NCI-H345 (cell line): ENCODE data around the gene USP19.

ENCODE experiments used
- DNase-seq: peaks from one replicate; lab custom pipeline; 2025; lab: John Stamatoyannopoulos, UW

Gene USP19

GRCh38 chr3:49120438-49121131 is at the start of gene USP19:
TSS of gene USP19 (minus strand) at chr3:49120823. CDS start at chr3:49119145, 1,678 bp downstream.
- DNase-seq: peak; percentile 91

DNA sequence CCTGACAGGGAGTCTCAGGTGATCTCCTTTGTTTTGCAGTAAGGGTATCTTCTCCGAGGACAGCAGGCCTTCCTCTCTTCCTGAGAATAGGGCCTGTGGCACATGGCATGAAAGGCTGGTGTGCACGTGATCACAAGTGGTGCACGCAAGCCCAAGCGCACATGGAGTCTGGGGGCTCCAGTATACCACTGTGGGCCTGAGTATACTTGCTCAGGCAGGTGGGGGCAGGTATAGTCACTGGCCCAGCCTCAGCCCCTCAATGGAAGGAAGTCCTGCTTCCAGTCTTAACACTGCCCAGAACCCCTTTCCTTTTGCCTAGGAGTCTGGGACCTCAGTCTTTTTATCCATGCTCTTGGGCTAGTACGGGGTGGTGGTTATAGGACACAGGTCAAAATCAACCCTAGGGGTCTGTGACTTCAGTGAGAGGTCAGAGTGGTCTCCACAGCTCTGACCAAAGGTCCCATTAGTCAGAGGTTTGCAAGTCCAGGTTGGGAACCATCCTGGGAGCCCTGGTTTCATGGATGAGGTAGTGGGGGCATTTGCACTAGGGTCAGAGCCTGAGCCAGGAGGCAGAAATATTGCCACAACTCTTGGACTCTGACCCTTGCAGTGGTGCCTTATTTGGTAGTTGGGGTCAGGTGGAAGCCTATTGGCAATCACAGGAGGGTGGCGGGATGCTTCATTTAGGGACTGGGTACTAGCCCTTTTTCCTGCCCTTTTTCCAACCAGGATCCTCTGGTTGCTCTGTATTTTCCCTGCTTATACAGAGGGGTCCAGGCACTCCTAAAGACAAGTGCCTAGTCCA is 46.3 kb upstream of the USP19 start:
- DNase-seq: no peak

- peak; percentile 69 for DNase-seq
Observed at GRCh38 chr3:49165771-49166751, 45.4 kb upstream of the USP19 start, which contains the start of gene CCDC71. TSS of gene CCDC71 (minus strand) at chr3:49166331. CDS start at chr3:49164208, 2,123 bp downstream.

- DNase-seq: no peak
Observed at GRCh38 chr3:49164983-49165720, 44.5 kb upstream of the USP19 start.

GRCh38 chr3:49163609-49164008 is 43.0 kb upstream of the USP19 start:
- DNase-seq: no peak

DNA sequence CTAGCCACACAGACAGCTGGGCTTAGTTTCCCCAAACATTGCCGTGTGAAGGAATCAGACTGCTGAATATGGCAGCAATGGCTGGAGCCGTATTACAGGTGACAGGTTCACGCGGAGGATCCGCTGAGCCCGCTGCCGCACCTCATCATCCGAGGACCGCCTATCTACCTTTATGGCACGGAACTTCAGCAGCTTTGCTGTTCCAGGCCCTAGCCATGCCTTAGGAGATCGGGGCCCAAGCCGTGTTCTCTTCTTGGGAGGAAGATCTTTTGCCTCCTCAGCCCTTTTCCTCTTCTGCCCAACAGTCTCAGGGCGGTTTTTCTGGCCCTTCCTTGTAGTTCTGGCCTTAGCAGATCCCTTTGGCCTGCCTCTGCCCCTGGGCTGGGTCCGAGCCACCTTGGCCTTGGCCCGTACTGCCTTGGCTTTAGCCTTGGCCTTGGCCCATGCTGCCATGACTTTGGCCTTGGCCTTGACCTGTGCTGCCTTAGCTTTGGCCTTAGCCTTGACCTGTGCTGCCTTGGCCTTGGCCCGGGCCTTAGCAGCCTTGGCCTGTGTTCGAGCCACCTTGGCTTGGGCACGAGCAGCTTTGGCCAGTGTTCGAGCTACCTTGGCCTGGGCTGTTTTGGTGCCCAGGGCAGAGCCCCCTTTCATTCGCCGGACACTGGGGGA is 42.3 kb upstream of the USP19 start:
- no peak for DNase-seq

- DNase-seq: no peak
Observed at GRCh38 chr3:49161808-49162530, 41.3 kb upstream of the USP19 start.

GRCh38 chr3:49161197-49161596 is 40.6 kb upstream of the USP19 start:
- DNase-seq: no peak

GRCh38 chr3:49158792-49159191 is 38.2 kb upstream of the USP19 start:
- DNase-seq: no peak

GRCh38 chr3:49158103-49158709 is 37.6 kb upstream of the USP19 start:
- no peak for DNase-seq

- DNase-seq: no peak
Observed at GRCh38 chr3:49157289-49157688, 36.7 kb upstream of the USP19 start.

DNA sequence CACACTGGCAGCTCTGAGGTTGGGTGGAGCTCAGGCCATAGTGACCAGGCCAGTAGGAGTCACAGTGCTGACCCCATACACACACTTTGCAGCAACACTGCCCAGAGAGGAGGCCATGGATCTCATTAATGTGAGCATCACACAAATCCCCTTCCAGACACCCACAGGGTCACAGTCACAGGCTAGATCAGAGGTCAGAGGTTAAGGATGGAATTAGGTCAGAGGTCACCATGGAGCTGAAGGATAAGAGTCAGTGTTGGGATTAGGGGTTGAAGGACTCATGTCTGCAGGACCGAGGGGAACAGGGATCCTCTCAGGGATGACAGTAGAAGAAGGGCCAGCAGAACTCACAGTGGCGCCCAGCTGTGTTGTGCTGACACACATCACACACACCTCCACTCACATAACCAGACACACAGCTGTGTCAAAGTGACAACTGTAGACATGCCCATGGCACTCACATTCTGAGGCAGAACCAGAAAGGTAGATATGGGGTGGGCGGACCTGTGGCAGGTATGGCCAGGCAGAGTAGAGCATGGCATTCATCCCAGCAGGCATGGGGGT is 32.8 kb upstream of the USP19 start:
- DNase-seq: no peak

DNA sequence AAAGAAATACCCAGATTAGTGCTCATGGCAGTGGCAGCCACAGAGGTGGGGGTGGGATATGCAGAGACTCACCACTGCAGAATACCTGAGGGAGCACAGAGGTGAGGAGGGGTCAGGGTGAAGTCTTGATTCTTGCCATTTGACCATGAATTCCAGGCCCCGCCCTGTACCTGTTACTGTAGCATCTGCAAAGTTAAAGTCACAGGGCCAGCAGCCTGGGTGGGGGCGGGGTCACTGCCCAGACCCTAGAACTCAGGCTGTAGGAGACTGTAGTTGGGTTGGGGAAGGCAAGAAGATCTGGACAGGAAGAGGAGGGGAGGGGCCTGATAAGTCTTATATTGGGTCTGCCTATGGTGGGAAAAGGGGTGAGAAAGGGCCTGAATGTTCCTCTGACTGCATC is 31.0 kb upstream of the USP19 start:
- DNase-seq: no peak

DNA sequence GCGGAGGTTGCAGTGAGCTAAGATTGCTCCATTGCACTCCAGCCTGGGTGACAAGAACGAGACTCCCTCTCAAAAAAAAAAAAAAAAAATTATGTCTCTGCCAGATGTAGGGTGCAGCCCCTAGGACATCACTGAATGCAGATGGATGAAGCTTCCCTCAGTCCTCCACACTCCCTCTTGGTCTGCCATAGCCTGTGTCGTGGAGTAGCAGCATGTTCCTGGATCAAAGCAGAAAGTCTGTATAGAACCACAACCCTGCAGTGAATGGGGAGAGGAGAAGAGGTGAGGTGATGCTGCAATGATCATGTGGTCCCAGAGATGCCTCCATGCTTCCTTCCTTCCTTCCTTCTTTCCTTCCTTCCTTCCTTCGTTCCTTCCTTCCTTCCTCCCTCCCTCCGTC is 27.5 kb upstream of the USP19 start:
- DNase-seq: no peak

DNA sequence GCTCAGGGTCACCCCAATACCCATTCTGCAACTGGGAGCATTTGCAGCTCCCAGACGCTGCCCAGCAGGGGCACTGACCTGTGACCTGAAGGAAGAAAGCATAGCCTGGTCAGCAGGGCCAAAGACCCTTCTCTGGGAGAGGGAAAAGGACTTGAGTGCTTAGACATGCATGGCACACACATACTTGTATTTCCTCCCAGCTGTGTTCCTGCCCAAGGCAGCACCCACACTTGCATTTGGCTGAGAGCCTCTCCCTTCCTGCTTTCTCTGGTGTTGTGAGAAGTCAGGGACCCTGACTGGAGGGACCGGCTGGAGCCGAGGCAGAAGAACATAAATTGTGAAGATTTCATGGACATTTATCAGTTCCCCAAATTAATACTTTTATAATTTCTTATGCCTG is 19.5 kb upstream of the USP19 start:
- no peak for DNase-seq

DNA sequence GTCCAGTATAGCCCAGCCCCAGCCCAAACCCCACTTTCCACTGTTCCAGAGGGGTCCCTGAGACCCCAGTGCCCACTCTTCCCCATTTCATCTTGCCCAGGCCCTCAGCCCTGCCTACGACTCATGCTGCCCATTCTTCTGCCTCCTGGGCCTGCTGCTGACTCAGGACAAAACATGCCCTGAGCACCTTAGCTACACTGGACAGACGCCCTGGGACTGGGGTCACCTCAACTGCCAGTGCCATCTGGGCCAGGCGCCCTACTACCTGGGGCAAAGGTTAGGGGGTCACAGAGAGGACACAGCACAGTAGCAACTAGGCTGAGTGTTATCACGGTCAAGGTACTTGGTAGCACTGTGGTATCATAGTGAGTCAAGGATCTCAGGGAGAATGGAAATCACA is 14.9 kb upstream of the USP19 start:
- DNase-seq: no peak

DNA sequence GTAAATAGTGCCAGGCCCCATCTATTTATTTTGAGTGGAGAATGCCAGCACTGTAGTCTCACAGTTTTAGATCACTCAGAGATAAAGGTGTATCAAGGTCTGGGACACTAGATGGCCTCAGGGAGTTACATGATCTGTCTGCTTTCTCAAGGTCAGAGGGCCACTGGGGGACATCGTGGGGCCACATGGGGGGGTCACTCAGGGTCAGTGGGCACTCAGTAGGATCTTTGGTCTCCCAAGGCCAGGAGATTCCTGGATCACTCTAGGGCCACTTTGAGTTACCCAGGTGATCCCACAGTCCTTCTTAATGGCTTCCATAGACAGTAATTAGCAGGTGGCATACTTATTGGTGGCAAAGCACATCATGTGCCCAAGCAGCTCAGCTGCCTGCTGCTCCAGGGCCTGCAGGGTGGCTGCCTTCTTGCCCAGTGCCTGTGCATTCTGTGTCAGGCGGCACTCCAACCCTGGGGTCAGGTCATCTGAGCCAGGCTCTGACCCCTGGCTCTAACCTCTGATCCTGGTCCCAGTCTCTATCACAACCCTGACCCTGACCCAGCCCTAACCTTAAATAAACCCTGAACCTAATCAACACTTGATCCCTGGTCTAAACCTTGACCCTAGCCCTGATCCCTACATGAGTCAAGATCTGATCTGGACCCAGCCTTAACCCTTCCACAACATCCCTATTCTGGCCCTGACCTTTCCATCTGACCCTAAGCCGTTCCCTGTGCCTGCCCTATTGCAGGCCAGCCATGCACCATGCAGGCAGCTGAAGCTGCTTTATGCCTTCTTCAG is 14.0 kb upstream of the USP19 start:
- no peak for DNase-seq

GRCh38 chr3:49133226-49133951 is 12.8 kb upstream of the USP19 start:
- DNase-seq: peak; percentile 76
